ENCODE measurements around the gene DSCAM.

DNA sequence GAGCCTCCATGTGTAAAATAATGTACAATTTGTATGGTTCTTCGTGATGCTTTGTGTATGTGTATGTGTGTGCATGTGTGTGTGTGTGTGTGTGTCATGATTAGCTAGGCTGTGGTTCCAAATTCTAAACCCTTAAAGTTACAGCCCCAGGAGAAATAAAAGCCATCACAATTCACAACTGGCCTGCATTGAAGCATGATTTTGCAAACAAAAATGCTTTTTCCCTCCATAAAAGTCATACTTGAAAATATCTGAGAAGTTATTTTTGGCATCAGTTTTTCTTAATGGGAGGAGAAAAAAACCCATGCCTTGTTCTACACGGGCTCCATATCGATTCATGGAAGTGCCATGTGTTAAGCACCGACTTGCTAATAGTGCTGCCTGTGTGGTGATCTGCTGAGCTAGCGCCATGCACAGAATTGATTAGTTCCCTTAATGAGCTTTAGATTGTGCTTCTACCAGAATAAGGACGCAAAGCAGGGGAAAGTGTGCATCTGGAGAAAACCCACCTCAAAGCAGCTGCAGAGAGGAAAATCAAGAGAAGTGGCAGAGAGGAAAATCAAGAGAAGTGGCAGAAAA is 207.3 kb downstream of the DSCAM start:
- TF ChIP-seq, protein P1, sequence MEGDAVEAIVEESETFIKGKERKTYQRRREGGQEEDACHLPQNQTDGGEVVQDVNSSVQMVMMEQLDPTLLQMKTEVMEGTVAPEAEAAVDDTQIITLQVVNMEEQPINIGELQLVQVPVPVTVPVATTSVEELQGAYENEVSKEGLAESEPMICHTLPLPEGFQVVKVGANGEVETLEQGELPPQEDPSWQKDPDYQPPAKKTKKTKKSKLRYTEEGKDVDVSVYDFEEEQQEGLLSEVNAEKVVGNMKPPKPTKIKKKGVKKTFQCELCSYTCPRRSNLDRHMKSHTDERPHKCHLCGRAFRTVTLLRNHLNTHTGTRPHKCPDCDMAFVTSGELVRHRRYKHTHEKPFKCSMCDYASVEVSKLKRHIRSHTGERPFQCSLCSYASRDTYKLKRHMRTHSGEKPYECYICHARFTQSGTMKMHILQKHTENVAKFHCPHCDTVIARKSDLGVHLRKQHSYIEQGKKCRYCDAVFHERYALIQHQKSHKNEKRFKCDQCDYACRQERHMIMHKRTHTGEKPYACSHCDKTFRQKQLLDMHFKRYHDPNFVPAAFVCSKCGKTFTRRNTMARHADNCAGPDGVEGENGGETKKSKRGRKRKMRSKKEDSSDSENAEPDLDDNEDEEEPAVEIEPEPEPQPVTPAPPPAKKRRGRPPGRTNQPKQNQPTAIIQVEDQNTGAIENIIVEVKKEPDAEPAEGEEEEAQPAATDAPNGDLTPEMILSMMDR (IDR thresholded peaks at IDR 0.05), result no peak
- TF ChIP-seq POLR2A (IDR thresholded peaks at IDR 0.05), result no peak

Measured in uterus (tissue), 2 donors.